Measurements from ENCODE around the gene CXCL16.
"Not testable (repeated sequence)": the region's sequence is repeated elsewhere in the genome, so short reads cannot be mapped to it uniquely, and the experiment has no call there.

Gene CXCL16

DNA sequence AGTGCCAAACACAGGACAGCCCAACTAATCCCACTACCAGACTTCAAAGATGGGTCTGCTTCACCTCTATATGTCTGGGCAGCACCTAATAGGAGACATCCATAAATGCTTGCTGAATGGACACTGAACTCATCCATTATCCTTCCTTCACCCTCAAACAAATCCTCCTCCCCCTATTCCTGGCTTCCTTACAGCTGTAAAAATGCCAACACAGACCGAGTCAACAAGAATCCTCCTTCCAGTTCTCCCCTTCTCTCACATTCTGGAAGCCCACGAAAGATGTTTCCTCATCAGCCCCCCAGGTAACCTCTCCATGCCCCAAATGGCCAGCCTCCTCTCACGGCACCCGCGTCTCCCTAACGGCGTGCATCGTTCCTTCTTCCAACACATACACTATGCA, 48.0 kb downstream of the CXCL16 start:
- DNase-seq: no peak

GRCh38 chr17:4690745-4691144, 49.0 kb downstream of the CXCL16 start:
- no peak for DNase-seq

- DNase-seq: not testable (repeated sequence)
Observed at GRCh38 chr17:4689872-4690271, 49.9 kb downstream of the CXCL16 start.

- DNase-seq: not testable (repeated sequence)
Observed at GRCh38 chr17:4683739-4684138, 56.0 kb downstream of the CXCL16 start.
